BLaER1 treated with 17β-estradiol and CSF1 and Interleukin-3, amounts not matched to agents 10 nM and 100 nM (cell line): ENCODE measurements around the gene SCNM1.

ENCODE experiments used
- H3K27ac ChIP-seq, 11 experiments: shearing (Covaris generic); formaldehyde crosslinking; 2 replicates each; pipeline ENCODE4 v1.8.1; 2022
- H3K27me3 ChIP-seq, 11 experiments: shearing (Covaris generic); formaldehyde crosslinking; 2 replicates each; pipeline ENCODE4 v1.8.1; 2022
- H3K36me3 ChIP-seq, 11 experiments: shearing (Covaris generic); formaldehyde crosslinking; 2 replicates each; pipeline ENCODE4 v1.8.1; 2022
- H3K4me1 ChIP-seq, 10 experiments: shearing (Covaris generic); formaldehyde crosslinking; 2 replicates each; pipeline ENCODE4 v1.8.1; 2022
- H3K4me2 ChIP-seq, 11 experiments: shearing (Covaris generic); formaldehyde crosslinking; 2 replicates each; pipeline ENCODE4 v1.8.1; 2022
- H3K4me3 ChIP-seq, 10 experiments: shearing (Covaris generic); formaldehyde crosslinking; 2 replicates each; pipeline ENCODE4 v1.8.1; 2022
- H3K9ac ChIP-seq, 11 experiments: shearing (Covaris generic); formaldehyde crosslinking; 2 replicates each; pipeline ENCODE4 v1.8.1; 2022
- H3K9me3 ChIP-seq, 11 experiments: shearing (Covaris generic); formaldehyde crosslinking; replicated peaks in 1 of 11; 2 replicates each; pipeline ENCODE4 v1.8.1; 2022
- H4K20me1 ChIP-seq, 11 experiments: shearing (Covaris generic); formaldehyde crosslinking; 2 replicates each; pipeline ENCODE4 v1.8.1; 2022
- Cebpa-rat ChIP-seq, 11 experiments: shearing (Covaris generic); IDR thresholded peaks; 2 replicates each; pipeline ENCODE4 v1.8.1; 2022

SCNM1 gene, protein sequence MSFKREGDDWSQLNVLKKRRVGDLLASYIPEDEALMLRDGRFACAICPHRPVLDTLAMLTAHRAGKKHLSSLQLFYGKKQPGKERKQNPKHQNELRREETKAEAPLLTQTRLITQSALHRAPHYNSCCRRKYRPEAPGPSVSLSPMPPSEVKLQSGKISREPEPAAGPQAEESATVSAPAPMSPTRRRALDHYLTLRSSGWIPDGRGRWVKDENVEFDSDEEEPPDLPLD

DNA sequence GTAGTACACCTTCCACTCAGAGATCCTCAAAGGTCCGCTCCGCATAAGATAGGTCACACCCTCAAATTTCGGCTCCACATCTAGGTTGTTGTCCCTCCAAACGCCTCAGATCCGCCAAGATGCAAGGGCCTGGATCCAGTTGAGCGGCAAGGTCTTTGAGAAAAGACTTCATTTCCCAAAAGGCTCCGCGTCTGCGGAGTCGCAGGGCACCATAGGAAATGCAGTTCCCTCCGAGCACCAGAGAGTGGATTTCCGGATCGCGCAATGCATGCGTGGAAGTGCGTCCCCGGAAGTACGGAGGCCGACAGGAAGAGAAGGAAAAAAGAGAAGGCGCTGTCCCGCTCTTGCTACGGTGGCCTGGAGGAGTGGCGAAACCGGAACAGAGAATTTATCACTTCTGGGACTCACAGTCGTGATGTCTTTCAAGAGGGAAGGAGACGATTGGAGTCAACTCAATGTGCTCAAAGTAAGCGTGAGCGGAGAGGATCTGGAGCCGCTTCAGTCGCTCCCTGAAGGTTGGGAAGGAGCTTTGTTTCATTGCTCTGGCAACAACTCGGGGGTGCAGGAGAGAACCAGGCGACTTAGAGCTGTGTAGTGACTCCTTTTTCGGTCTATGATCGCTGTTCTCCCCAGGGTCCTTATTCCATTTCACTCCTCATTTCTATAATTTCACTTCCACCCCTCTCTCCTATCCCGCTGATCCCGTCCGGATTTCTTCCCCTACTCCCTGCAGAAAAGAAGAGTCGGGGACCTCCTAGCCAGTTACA is at the start of gene SCNM1, which contains the start of gene LYSMD1:
TSS of gene SCNM1 (plus strand) at position 407 of the 767 bp plus-strand sequence. CDS start at position 416, 9 bp downstream.
TSS of gene LYSMD1 (minus strand) at position 165 of the 767 bp plus-strand sequence. CDS start 644 bp downstream, outside the sequence.
- H3K36me3 ChIP-seq = peaks cover 44 to 83% (median 65%) of the 10 kb centered on the region in 11 experiments
- peaks cover 33 to 64% (median 58%) of the 10 kb centered on the region in 10 experiments for H3K4me1 ChIP-seq

DNA sequence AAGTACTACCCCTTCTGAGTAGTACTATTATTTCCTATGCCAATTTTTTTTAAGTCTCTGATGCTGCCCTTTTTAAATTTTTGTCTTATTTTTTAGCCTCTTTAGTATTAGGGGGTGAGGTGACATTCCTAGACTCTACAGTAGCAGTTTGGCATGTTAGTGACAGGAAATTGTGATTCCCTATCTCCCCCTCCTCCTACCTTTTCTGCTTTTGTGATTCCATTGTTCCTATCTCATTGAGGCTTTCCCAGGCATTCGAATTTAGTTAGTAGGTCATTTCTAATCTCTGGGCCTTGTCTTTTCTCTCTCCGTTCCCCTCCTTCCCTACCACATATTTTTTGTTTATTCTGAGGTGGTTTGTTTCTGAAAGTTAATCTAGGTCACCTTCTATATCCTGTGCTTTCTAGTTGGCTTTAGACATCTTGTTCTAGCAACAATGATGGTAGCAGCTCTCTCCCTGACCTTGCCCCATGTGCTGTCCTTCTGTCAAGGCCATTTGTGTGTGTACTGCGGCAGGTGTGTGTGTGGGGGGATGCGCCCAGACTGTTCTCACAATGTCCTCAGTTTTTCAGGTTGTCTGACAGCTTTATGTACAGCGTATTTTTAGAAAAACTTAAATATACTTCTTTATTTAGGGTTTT is 41.1 kb upstream of the SCNM1 start:
- Histone ChIP-seq H3K4me3 (no peak overlapping the region), H3K36me3 (peaks cover 0 to 7% (median 0%) of the 10 kb centered on the region in 11 experiments; a peak in 3 of 22 replicates), H3K27ac (no peak overlapping the region), H3K4me2 (no peak overlapping the region), H3K4me1 (no peaks in the 10 kb centered on the region), H4K20me1 (no peaks in the 10 kb centered on the region; a peak in 1 of 22 replicates), H3K9ac (no peak overlapping the region), H3K27me3 (no peaks in the 10 kb centered on the region), H3K9me3 (no peaks in the 10 kb centered on the region)
- no peak for TF ChIP-seq Cebpa-rat (IDR thresholded peaks at IDR 0.05)

More for the DNA sequence above, at the start of gene SCNM1, which contains the start of gene LYSMD1:
- peak within 1 kb of the TSS; percentile 72 to 94 (median 88) for H3K4me3 ChIP-seq
- peak within 1 kb of the TSS; percentile 83 to 94 (median 89) for H3K9ac ChIP-seq
- no peak for TF ChIP-seq Cebpa-rat (IDR thresholded peaks at IDR 0.05)
- H3K27me3 ChIP-seq = no peaks in the 10 kb centered on the region
- H3K27ac ChIP-seq = peak within 1 kb of the TSS; percentile 73 to 89 (median 86)
- H3K9me3 ChIP-seq = no peaks in the 10 kb centered on the region
- peaks cover 0 to 49% (median 23%) of the 10 kb centered on the region in 11 experiments; a peak in 12 of 22 replicates for H4K20me1 ChIP-seq
- peak within 1 kb of the TSS; percentile 91 to 100 (median 97) for H3K4me2 ChIP-seq

DNA sequence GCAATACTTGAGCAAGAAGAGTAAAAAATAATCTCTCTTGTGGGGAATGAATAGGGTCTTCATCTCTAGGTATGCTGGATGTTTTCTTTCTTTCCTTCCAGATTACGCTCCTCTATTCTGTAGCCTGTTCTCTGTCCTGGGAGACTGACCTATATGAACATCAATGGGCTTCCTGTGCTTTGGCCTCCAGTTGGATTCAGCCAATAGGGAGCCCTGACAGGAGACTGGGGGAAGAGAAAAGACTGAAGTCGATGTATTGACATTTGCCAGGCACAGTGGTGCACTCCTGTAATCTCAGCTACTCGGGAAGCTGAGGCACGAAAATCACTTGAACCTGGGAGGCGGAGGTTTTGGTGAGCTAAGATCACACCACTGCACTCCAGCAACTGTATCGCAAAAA is 37.1 kb upstream of the SCNM1 start:
- peaks cover 3 to 32% (median 22%) of the 10 kb centered on the region in 11 experiments; a peak in 19 of 22 replicates for H3K36me3 ChIP-seq
- no peak overlapping the region for H3K4me2 ChIP-seq
- no peak for TF ChIP-seq Cebpa-rat (IDR thresholded peaks at IDR 0.05)

DNA sequence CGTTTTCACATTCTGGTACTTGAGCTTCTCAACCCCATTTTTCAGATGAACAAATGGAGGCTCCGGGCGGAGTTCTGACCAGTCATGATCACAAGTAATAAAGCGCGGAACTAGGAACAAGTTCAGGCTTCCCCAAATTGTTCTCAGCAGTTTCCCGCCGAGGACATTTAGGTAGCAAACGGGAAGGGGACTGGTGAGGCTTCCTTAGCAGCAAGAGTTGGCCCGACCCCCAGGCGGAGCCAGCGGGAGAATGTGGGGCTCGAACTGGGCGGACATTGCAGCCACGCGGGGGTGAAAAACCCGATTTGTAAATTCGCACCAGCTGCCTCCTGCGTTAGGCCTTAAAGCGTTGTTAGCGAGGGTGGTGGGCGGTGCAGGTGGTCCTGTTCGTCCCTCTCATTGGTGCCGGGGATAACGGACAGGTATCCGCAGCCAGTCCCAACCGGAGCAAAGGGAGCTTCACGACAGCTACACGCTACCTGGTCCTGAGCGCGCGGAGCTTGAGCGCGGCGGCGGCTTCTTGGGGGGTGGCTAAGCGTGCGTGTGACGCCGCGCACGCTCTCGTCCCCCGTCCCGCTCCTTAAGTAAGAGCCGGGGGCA is 34.9 kb upstream of the SCNM1 start:
- peak overlapping the region in 7 of 11 experiments; percentile 5 to 42 (median 33); a peak in 9 of 22 replicates for H3K9ac ChIP-seq
- H3K36me3 ChIP-seq = peaks cover 21 to 55% (median 45%) of the 10 kb centered on the region in 11 experiments; a peak in 21 of 22 replicates
- peaks cover 0 to 49% (median 27%) of the 10 kb centered on the region in 11 experiments; a peak in 13 of 22 replicates for H4K20me1 ChIP-seq
- peaks cover 0 to 14% (median 0%) of the 10 kb centered on the region in 11 experiments; a peak in 4 of 22 replicates for H3K27me3 ChIP-seq
- peak overlapping the region in 10 of 11 experiments; percentile 35 to 73 (median 47); a peak in 18 of 22 replicates for H3K4me2 ChIP-seq
- peak overlapping the region in 3 of 10 experiments; percentile 20 to 37 (median 23); a peak in 1 of 20 replicates for H3K4me3 ChIP-seq
- peak overlapping the region in 1 of 11 experiments; percentile 11; a peak in 2 of 22 replicates for H3K27ac ChIP-seq
- peaks cover 0 to 12% (median 4%) of the 10 kb centered on the region in 10 experiments; a peak in 4 of 20 replicates for H3K4me1 ChIP-seq
- TF ChIP-seq Cebpa-rat (IDR thresholded peaks at IDR 0.05) = no peak
- H3K9me3 ChIP-seq = no peaks in the 10 kb centered on the region

More for the DNA sequence above, 37.1 kb upstream of the SCNM1 start:
- Histone ChIP-seq H3K27me3 (peaks cover 0 to 14% (median 0%) of the 10 kb centered on the region in 11 experiments; a peak in 4 of 22 replicates), H3K27ac (no peak overlapping the region), H3K4me3 (no peak overlapping the region), H3K9ac (no peak overlapping the region), H4K20me1 (peaks cover 0 to 31% (median 18%) of the 10 kb centered on the region in 11 experiments; a peak in 12 of 22 replicates), H3K4me1 (peaks cover 0 to 12% (median 4%) of the 10 kb centered on the region in 10 experiments; a peak in 4 of 20 replicates), H3K9me3 (no peaks in the 10 kb centered on the region)

DNA sequence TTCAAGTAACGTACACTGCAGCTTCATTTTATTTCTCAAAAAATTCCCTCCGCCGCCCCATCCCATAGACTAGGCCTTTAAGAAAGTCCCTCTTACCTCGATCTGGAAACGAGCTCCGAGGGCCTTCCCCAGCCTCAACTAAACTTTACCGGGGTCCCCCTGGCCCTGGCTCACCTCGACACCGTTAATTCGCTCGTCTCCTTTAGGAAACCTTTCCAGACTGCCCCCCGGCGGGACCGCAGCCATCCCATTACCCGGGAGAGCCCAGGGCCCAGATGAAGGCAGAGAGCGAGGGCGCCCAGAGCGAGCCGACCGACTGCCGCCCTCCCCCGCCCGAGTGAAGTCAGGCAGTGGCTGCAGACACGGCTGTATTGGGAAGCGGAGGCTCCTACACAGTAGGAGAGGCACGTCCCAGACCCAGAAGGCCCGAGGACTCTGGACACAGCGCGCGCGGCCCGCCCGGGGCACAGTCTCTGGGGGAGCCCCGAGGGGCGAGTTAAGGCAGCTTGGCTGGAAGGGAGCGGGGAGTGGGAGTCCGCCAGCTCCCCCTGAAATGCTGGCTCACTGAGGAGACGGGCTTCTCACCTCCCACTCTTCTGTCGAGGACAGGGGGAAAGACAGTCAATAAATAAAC is 34.1 kb upstream of the SCNM1 start:
- H3K4me3 ChIP-seq = no peak overlapping the region
- H3K9ac ChIP-seq = peak overlapping the region in 6 of 11 experiments; percentile 5 to 42 (median 21); a peak in 5 of 22 replicates
- TF ChIP-seq Cebpa-rat (IDR thresholded peaks at IDR 0.05) = no peak

DNA sequence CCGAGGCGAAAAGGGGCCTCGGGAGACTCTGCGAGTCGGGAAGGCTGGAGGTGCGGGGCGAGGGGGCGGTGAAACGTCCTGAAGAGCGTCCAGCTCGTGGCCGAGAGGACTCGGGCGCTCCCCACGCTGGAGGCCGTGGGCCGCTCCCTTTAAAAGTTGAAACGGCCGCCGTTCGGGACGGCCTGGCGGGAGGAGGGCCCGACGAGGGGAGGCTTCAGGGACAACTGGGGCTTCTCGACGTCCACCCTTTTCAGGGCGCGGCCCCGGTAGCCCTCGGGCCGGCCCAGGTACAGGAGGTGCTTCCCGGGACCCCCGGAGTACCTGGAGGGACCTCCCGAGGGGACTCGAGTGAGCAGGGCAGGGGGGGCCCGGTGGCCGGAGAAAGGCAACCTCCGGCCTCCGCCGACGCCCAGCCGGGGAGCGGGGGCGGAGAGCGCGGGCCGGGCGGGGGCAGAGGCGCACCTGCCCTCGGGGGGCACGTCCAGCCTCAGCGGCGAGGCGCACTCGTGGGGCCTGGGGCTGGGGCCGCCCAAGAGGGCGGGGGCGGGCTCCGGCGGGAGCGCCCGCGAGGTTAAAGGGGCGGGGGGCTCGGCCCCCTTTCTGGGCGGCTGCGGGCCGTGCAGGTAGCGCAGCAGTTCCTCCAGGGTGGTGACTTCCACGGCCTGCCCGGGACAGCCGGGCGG is 33.5 kb upstream of the SCNM1 start:
- no peak for TF ChIP-seq Cebpa-rat (IDR thresholded peaks at IDR 0.05)
- no peaks in the 10 kb centered on the region for H3K9me3 ChIP-seq
- no peak overlapping the region for H3K4me3 ChIP-seq
- peaks cover 0 to 14% (median 0%) of the 10 kb centered on the region in 11 experiments; a peak in 4 of 22 replicates for H3K27me3 ChIP-seq
- H3K27ac ChIP-seq = no peak overlapping the region
- H3K36me3 ChIP-seq = peaks cover 32 to 69% (median 59%) of the 10 kb centered on the region in 11 experiments
- peaks cover 0 to 12% (median 4%) of the 10 kb centered on the region in 10 experiments; a peak in 4 of 20 replicates for H3K4me1 ChIP-seq
- H4K20me1 ChIP-seq = peaks cover 0 to 58% (median 29%) of the 10 kb centered on the region in 11 experiments; a peak in 13 of 22 replicates
- no peak overlapping the region for H3K9ac ChIP-seq
- no peak overlapping the region for H3K4me2 ChIP-seq

More for the DNA sequence above, 34.1 kb upstream of the SCNM1 start:
- H3K4me2 ChIP-seq = peak overlapping the region in 9 of 11 experiments; percentile 35 to 64 (median 47); a peak in 15 of 22 replicates
- H4K20me1 ChIP-seq = peaks cover 0 to 56% (median 27%) of the 10 kb centered on the region in 11 experiments; a peak in 13 of 22 replicates
- peaks cover 28 to 62% (median 53%) of the 10 kb centered on the region in 11 experiments for H3K36me3 ChIP-seq
- H3K27ac ChIP-seq = no peak overlapping the region
- no peaks in the 10 kb centered on the region for H3K9me3 ChIP-seq
- H3K27me3 ChIP-seq = peaks cover 0 to 14% (median 0%) of the 10 kb centered on the region in 11 experiments; a peak in 4 of 22 replicates
- peaks cover 0 to 12% (median 4%) of the 10 kb centered on the region in 10 experiments; a peak in 4 of 20 replicates for H3K4me1 ChIP-seq
